GM10248 (cell line): ENCODE data around the gene ZC3HAV1.
"Not testable (repeated sequence)": the region's sequence is repeated elsewhere in the genome, so short reads cannot be mapped to it uniquely, and the experiment has no call there.

Experiments
- CTCF ChIA-PET: fragments of 300-600 bp; sonication (Branson Sonifier 250); formaldehyde crosslinking; extraction: SDS; loops from one replicate; lab custom pipeline; 2021; ENCODE audit warnings: antibody characterized with exemption; lab: Yijun Ruan, JAX
- POLR2A ChIA-PET: fragments of 350-650 bp; sonication (Branson Sonifier 250); formaldehyde crosslinking; extraction: SDS; loops from one replicate; lab custom pipeline; 2020; ENCODE audit warnings: antibody characterized with exemption; lab: Yijun Ruan, JAX
- DNase-seq: peaks from one replicate; pipeline ENCODE4 v3.0.0; 2012; ENCODE audit errors: extremely low spot score
- CTCF ChIP-seq: IDR thresholded peaks from 2 replicates; pipeline ENCODE4 v1.5.1; 2012; ENCODE audit warnings: mild to moderate bottlenecking, low read depth; ENCODE audit errors: extremely low read depth, missing control alignments, control extremely low read depth

The ZC3HAV1 gene

GRCh38 chr7:139099172-139099947, 10.2 kb downstream of the ZC3HAV1 start:
- no peak for TF ChIP-seq CTCF
- POLR2A ChIA-PET: no interaction called here
- CTCF ChIA-PET: interaction anchor here (1.3 kb wide), 1 partner anchor 13 kb away, joined by 3 read pairs; no protein-coding TSS in a partner anchor
- DNase-seq: no peak

GRCh38 chr7:139095194-139095659, 14.3 kb downstream of the ZC3HAV1 start:
- peak; percentile 83 for DNase-seq
- ChIA-PET CTCF (interaction anchor here (0.9 to 2.9 kb wide), 14 partner anchors 9 to 209 kb away, joined by 3 to 20 read pairs (median 4); no protein-coding TSS in a partner anchor), POLR2A (interaction anchor here (0.7 to 1.9 kb wide), 3 partner anchors 9 to 264 kb away, joined by 3 to 19 read pairs (median 7); partner anchors contain the start of gene LUC7L2)
- TF ChIP-seq CTCF: no peak

- TF ChIP-seq CTCF: no peak
- ChIA-PET POLR2A (interaction anchor here (0.7 to 1.9 kb wide), 4 partner anchors 10 to 265 kb away, joined by 3 to 19 read pairs (median 5); partner anchors contain the start of gene LUC7L2), CTCF (interaction anchor here (0.6 to 2.9 kb wide), 15 partner anchors 9 to 246 kb away, joined by 3 to 20 read pairs (median 4); no protein-coding TSS in a partner anchor)
- DNase-seq: no peak
Observed at GRCh38 chr7:139094596-139094995, 14.9 kb downstream of the ZC3HAV1 start.

GRCh38 chr7:139094030-139094429, 15.5 kb downstream of the ZC3HAV1 start:
- no peak for DNase-seq
- TF ChIP-seq CTCF: no peak
- CTCF ChIA-PET: interaction anchor here (1.0 to 2.9 kb wide), 6 partner anchors 8 to 246 kb away, joined by 4 to 20 read pairs (median 7); no protein-coding TSS in a partner anchor
- POLR2A ChIA-PET: interaction anchor here (1.0 to 1.9 kb wide), 2 partner anchors 11 to 57 kb away, joined by 3 to 19 read pairs; no protein-coding TSS in a partner anchor

GRCh38 chr7:139093512-139093911, 16.0 kb downstream of the ZC3HAV1 start:
- not testable (repeated sequence) for DNase-seq
- POLR2A ChIA-PET: interaction anchor here (1.0 kb wide), 1 partner anchor 57 kb away, joined by 3 read pairs; no protein-coding TSS in a partner anchor
- CTCF ChIA-PET: interaction anchor here (1.0 to 2.9 kb wide), 4 partner anchors 11 to 247 kb away, joined by 4 to 20 read pairs (median 12); no protein-coding TSS in a partner anchor

- CTCF ChIA-PET: interaction anchor here (1.5 to 2.3 kb wide), 2 partner anchors 17 to 34 kb away, joined by 3 to 16 read pairs; no protein-coding TSS in a partner anchor
- POLR2A ChIA-PET: no interaction called here
- TF ChIP-seq CTCF: no peak
- DNase-seq: no peak
Observed at GRCh38 chr7:139092090-139092796, 17.3 kb downstream of the ZC3HAV1 start.
